GM18907 (cell line): Measurements from ENCODE around the gene WDR6.
A peak's percentile ranks its signal among the peaks of the same experiment; 100 is the strongest.
"Not testable (repeated sequence)": the region's sequence is repeated elsewhere in the genome, so short reads cannot be mapped to it uniquely, and the experiment has no call there.

ENCODE experiments used
- ATAC-seq: cut with Tn5 transposase; IDR thresholded peaks from one replicate; pipeline ENCODE4 v1.9.1; 2021; ENCODE audit warnings: mild to moderate bottlenecking, moderate library complexity; ENCODE audit not compliant: unreplicated experiment

WDR6 gene

GRCh38 chr3:48990636-48991469 is 16.3 kb upstream of the WDR6 start:
- ATAC-seq, result peak; percentile 20

- ATAC-seq, result no peak
Measured at GRCh38 chr3:48991851-48992545, 15.2 kb upstream of the WDR6 start.

DNA sequence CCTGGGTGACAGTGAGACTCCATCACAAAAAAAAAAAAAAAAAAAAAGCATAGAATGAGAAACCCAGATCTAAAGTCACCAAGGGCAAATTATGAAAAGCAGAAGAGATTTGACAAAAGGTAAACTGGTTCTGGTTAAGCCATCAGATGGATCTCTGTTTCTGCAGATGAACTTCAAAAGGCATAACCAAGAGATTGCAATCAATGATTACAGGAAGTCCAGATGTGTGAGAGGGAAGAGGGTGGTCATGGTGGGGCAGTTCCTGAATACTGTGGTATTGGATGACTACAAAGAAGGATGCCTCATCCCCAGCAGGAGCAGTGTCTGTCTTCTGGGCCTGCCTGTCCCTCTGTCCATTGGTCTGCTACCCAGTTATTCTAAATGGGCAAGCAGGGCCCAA is 13.4 kb upstream of the WDR6 start:
- no peak for ATAC-seq

DNA sequence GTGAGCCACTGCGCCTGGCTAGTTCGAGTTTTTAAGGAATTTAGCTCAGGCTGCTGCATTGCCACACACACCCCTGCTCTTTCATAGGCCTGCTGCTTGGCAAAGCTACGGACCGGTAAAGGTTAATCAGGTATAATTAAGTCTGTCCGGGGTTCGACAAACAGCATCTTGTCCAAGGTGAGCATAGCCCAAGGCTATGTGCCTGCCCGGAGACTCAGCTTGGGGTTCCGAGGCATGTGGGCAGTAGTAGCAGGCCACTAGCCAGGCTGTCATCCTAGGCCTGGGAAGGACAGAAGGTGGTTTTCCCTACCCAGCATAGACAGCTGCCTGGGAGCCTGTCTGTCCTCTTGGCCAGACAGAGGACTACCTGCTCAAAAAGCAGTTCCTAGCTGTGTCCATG is 10.6 kb upstream of the WDR6 start:
- no peak for ATAC-seq

DNA sequence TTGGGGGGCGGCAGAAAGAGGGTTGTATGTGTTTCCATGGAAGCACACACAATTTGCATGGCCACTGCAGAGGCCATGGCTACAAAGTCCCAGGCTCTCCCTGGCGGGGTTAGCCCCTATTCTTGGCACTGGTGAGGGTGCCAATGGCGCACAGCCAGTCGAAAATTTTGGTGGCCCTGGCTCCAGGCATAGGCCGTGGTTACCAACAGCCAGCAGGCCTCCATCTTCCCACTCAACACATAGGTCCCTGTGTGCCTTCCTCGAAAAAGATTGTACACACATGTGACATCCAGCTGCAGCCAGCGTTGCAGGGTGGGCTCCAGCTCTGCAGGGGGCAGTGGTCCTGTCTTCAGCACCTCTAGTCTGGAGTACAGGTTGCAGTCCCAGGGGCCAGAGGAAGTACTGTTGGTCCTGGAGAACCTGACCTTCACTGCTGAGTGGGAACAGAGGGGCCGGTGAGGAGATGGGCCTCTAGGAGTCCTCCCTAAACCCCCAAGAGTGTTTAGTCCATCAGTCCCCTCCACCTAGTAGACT is 10.0 kb upstream of the WDR6 start:
- ATAC-seq, result no peak

- no peak for ATAC-seq
Measured at GRCh38 chr3:48997714-48998637, 9.2 kb upstream of the WDR6 start.

- no peak for ATAC-seq
Measured at GRCh38 chr3:48999085-48999858, 7.9 kb upstream of the WDR6 start.

GRCh38 chr3:49001155-49001554 is 6.0 kb upstream of the WDR6 start:
- ATAC-seq, result no peak

DNA sequence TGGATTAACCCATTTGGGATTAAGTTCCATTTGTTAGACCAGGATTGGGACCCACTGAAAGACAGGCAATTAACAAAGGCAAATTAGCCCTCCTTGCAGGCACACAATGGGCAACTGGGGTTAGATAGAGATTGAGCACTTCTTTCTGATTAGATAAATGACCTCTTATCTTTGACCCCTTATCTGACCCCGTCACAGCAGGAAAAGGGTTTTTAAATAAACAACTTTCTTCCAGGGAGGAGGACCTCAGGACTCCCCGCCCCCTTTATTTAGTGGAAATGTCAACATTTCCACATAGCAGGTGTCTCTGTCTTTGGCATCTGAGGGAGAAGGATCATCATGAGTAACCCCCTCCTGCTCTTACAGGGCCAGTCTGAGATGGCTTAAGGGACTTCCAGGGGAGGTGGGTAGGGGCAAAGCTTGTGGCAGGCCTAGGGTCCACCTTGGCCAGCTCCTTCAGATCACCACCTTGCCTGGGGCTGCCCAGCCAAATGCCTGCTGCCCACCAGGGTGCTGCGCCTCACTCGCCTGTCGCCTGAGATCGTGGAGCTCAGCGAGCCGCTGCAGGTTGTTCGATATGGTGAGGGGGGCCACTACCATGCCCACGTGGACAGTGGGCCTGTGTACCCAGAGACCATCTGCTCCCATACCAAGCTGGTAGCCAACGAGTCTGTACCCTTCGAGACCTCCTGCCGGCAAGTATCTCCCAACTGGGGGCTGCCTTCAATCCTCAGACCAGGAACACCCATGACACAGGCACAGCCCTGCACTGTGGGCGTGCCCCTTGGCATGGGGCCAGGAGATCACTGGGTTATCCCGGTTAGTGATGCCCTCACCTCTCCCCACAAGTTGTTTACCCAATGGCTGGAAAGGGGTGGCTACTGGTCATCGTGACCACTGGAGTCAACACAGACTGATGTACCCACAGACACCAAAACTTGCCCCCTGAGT is 2.6 kb upstream of the WDR6 start:
- ATAC-seq, result no peak

GRCh38 chr3:49005303-49005680 is 1.9 kb upstream of the WDR6 start:
- no peak for ATAC-seq

DNA sequence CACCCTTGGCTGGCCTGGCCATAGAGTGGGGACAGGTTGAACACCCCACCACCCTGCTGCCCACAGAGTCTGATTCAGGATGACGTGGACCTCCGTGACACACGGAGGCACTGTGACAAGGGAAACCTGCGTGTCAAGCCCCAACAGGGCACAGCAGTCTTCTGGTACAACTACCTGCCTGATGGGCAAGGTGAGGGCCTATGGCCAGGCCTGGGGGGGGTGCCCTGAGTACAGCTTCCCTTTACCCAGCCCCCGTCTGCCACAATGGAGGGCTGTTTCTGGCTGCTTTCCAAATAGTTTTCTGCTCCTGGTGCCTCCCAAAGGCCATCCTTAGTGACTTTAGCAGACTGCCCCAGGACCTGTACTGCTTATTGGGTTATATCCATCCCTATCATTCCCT is 1.2 kb upstream of the WDR6 start:
- ATAC-seq, result no peak

GRCh38 chr3:49006408-49007067 is 653 bp upstream of the WDR6 start:
- ATAC-seq, result peak; percentile 3

- ATAC-seq, result peak; percentile 30
Measured at GRCh38 chr3:49007771-49008528, 759 bp downstream of the WDR6 start.

- ATAC-seq, result not testable (repeated sequence)
Measured at GRCh38 chr3:49008627-49009026, 1.4 kb downstream of the WDR6 start.

GRCh38 chr3:49009396-49009795 is 2.2 kb downstream of the WDR6 start:
- ATAC-seq, result no peak

DNA sequence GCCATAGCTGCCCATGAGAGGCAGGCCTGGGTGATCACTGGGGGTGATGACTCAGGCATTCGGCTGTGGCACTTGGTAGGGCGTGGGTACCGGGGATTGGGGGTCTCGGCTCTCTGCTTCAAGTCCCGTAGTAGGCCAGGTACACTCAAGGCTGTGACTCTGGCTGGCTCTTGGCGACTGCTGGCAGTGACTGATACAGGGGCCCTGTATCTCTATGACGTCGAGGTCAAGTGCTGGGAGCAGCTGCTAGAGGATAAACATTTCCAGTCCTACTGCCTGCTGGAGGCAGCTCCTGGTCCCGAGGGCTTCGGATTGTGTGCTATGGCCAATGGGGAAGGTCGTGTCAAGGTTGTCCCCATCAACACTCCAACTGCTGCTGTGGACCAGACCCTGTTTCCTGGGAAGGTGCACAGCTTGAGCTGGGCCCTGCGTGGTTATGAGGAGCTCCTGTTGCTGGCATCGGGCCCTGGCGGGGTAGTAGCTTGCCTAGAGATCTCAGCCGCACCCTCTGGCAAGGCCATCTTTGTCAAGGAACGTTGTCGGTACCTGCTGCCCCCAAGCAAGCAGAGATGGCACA is 5.3 kb downstream of the WDR6 start:
- ATAC-seq, result no peak

GRCh38 chr3:49013113-49013737 is 6.0 kb downstream of the WDR6 start:
- no peak for ATAC-seq
